ENCODE data around the gene SCGN. TPM values are rescaled to one million over a fixed set of nuclear protein-coding genes. Genes with fewer than 3 reads are reported as not detected.

The SCGN gene
- total RNA-seq, 1 experiment from 2014 or later: not detected

- H3K4me3 Mint-ChIP-seq: no peak overlapping the region
- ChIA-PET POLR2A (no interaction called here), CTCF (interaction anchor here (1.2 kb wide), 1 partner anchor 15 kb away, joined by 3 read pairs; no protein-coding TSS in a partner anchor)
- no peaks in the 10 kb centered on the region for H3K4me1 Mint-ChIP-seq
- no peak overlapping the region for H3K27ac Mint-ChIP-seq
- no peak for ATAC-seq
- H3K9me3 Mint-ChIP-seq: no peaks in the 10 kb centered on the region
- no peaks in the 10 kb centered on the region for H3K36me3 Mint-ChIP-seq
- no peaks in the 10 kb centered on the region for H3K27me3 Mint-ChIP-seq (ENCODE audit: low read depth)
- no peak for TF ChIP-seq ZMAT4 (CRISPR knock-in tag; IDR thresholded peaks at IDR 0.05)
- TF ChIP-seq, protein P1, sequence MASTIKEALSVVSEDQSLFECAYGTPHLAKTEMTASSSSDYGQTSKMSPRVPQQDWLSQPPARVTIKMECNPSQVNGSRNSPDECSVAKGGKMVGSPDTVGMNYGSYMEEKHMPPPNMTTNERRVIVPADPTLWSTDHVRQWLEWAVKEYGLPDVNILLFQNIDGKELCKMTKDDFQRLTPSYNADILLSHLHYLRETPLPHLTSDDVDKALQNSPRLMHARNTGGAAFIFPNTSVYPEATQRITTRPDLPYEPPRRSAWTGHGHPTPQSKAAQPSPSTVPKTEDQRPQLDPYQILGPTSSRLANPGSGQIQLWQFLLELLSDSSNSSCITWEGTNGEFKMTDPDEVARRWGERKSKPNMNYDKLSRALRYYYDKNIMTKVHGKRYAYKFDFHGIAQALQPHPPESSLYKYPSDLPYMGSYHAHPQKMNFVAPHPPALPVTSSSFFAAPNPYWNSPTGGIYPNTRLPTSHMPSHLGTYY (CRISPR knock-in tag; IDR thresholded peaks at IDR 0.05): no peak
- no peak for TF ChIP-seq IRF1 (CRISPR knock-in tag; IDR thresholded peaks at IDR 0.05)
- no peak for TF ChIP-seq ZNF396 (CRISPR knock-in tag; IDR thresholded peaks at IDR 0.05; ENCODE audit: borderline replicate concordance)
- TF ChIP-seq CBFB (CRISPR knock-in tag; IDR thresholded peaks at IDR 0.05; ENCODE audit: low read depth): no peak
- TF ChIP-seq ESRRA (CRISPR knock-in tag; IDR thresholded peaks at IDR 0.05; ENCODE audit: borderline replicate concordance): no peak
- DNase-seq (ENCODE audit: low spot score): no peak
Measured at GRCh38 chr6:25714765-25715164, 62.8 kb downstream of the SCGN start.

GRCh38 chr6:25715794-25716193 lies 63.8 kb downstream of the SCGN start:
- Mint-ChIP-seq H3K4me3 (no peak overlapping the region), H3K36me3 (no peaks in the 10 kb centered on the region), H3K27me3 (ENCODE audit: low read depth) (no peaks in the 10 kb centered on the region), H3K27ac (no peak overlapping the region), H3K9me3 (no peaks in the 10 kb centered on the region), H3K4me1 (peaks cover 3% of the 10 kb centered on the region; the same call in 1 of the 2 replicates)
- ATAC-seq (no peak), DNase-seq (ENCODE audit: low spot score) (no peak)
- TF ChIP-seq CREM (CRISPR knock-in tag; IDR thresholded peaks at IDR 0.05): no peak
- TF ChIP-seq, protein P2, sequence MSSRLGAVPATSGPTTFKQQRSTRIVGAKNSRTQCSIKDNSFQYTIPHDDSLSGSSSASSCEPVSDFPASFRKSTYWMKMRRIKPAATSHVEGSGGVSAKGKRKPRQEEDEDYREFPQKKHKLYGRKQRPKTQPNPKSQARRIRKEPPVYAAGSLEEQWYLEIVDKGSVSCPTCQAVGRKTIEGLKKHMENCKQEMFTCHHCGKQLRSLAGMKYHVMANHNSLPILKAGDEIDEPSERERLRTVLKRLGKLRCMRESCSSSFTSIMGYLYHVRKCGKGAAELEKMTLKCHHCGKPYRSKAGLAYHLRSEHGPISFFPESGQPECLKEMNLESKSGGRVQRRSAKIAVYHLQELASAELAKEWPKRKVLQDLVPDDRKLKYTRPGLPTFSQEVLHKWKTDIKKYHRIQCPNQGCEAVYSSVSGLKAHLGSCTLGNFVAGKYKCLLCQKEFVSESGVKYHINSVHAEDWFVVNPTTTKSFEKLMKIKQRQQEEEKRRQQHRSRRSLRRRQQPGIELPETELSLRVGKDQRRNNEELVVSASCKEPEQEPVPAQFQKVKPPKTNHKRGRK (CRISPR knock-in tag; IDR thresholded peaks at IDR 0.05; ENCODE audit: borderline replicate concordance): no peak
- CTCF ChIA-PET: interaction anchor here (1.0 to 1.5 kb wide), 6 partner anchors 16 to 492 kb away, joined by 3 to 7 read pairs (median 4); no protein-coding TSS in a partner anchor
- POLR2A ChIA-PET: interaction anchor here (0.5 kb wide), 1 partner anchor 15 kb away, joined by 3 read pairs; no protein-coding TSS in a partner anchor

DNA sequence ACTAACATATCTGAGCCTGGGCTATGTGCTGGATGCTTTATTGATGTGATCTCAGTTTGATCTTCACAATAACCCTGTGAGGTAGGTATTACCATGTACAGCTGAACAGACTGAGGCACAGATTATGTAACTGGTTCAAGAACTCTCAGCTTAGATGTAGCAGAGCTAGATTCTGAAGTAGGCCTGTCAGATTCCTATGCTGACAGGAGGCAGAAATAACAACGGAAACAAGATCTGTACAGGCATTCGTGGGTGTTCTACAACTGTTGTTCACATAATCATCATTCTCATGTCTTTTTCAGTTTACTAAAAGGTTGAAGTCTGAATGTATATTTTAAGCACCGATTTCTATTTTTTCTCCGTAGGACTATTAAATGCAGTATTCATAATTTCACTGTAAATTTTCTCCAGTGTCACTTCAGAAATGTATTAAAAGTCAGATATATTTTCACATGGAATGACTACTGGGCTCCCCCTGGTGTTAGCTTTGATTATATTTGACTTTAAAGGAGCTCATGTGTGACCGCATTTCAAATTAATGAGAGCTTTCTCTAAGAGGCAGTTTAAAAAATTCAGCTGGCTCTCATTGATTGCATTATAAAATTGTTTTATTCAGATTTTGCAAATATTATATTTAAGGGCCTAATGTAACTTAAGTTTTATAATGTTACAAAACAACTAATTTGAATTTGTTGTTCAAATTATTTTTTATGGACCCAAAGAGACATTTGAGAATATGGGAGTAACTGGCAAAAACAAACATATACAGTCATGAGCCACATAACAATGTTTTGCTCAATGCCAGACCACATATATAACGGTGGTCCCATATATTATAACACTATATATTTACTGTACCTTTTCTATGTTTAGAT lies 66.1 kb downstream of the SCGN start:
- CTCF ChIA-PET: interaction anchor here (0.6 to 2.6 kb wide), 42 partner anchors 9 to 624 kb away, joined by 3 to 24 read pairs (median 4); partner anchors contain the start of genes CARMIL1 and SLC17A1
- DNase-seq (ENCODE audit: low spot score): no peak
- POLR2A ChIA-PET: no interaction called here
- Mint-ChIP-seq H3K4me1 (peaks cover 4% of the 10 kb centered on the region; the same call in 1 of the 2 replicates), H3K27ac (no peak overlapping the region), H3K36me3 (no peaks in the 10 kb centered on the region), H3K27me3 (ENCODE audit: low read depth) (no peaks in the 10 kb centered on the region), H3K9me3 (no peaks in the 10 kb centered on the region), H3K4me3 (no peak overlapping the region)
- no peak for ATAC-seq
- TF ChIP-seq, protein P3, sequence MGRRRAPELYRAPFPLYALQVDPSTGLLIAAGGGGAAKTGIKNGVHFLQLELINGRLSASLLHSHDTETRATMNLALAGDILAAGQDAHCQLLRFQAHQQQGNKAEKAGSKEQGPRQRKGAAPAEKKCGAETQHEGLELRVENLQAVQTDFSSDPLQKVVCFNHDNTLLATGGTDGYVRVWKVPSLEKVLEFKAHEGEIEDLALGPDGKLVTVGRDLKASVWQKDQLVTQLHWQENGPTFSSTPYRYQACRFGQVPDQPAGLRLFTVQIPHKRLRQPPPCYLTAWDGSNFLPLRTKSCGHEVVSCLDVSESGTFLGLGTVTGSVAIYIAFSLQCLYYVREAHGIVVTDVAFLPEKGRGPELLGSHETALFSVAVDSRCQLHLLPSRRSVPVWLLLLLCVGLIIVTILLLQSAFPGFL (CRISPR knock-in tag; IDR thresholded peaks at IDR 0.05; ENCODE audit: borderline replicate concordance): no peak
- no peak for TF ChIP-seq PRRX2 (CRISPR knock-in tag; IDR thresholded peaks at IDR 0.05)
- no peak for TF ChIP-seq AFF4 (CRISPR knock-in tag; IDR thresholded peaks at IDR 0.05; ENCODE audit: borderline replicate concordance)
- TF ChIP-seq ZNF219 (CRISPR knock-in tag; IDR thresholded peaks at IDR 0.05; ENCODE audit: borderline replicate concordance): no peak
- TF ChIP-seq, protein P4, sequence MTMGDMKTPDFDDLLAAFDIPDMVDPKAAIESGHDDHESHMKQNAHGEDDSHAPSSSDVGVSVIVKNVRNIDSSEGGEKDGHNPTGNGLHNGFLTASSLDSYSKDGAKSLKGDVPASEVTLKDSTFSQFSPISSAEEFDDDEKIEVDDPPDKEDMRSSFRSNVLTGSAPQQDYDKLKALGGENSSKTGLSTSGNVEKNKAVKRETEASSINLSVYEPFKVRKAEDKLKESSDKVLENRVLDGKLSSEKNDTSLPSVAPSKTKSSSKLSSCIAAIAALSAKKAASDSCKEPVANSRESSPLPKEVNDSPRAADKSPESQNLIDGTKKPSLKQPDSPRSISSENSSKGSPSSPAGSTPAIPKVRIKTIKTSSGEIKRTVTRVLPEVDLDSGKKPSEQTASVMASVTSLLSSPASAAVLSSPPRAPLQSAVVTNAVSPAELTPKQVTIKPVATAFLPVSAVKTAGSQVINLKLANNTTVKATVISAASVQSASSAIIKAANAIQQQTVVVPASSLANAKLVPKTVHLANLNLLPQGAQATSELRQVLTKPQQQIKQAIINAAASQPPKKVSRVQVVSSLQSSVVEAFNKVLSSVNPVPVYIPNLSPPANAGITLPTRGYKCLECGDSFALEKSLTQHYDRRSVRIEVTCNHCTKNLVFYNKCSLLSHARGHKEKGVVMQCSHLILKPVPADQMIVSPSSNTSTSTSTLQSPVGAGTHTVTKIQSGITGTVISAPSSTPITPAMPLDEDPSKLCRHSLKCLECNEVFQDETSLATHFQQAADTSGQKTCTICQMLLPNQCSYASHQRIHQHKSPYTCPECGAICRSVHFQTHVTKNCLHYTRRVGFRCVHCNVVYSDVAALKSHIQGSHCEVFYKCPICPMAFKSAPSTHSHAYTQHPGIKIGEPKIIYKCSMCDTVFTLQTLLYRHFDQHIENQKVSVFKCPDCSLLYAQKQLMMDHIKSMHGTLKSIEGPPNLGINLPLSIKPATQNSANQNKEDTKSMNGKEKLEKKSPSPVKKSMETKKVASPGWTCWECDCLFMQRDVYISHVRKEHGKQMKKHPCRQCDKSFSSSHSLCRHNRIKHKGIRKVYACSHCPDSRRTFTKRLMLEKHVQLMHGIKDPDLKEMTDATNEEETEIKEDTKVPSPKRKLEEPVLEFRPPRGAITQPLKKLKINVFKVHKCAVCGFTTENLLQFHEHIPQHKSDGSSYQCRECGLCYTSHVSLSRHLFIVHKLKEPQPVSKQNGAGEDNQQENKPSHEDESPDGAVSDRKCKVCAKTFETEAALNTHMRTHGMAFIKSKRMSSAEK (CRISPR knock-in tag; IDR thresholded peaks at IDR 0.05; ENCODE audit: borderline replicate concordance): no peak
- TF ChIP-seq MLX (CRISPR knock-in tag; IDR thresholded peaks at IDR 0.05): no peak
